Mammary epithelial cell (primary cell): ENCODE data around the gene ZNF565.

Source experiments
- CTCF ChIP-seq, 2 donors: IDR thresholded peaks in 1 of 2; conservative IDR thresholded peaks in 1 of 2; 2 replicates each; pipeline ENCODE4 v1.5.1; 2011 to 2012; ENCODE audit warnings: inconsistent platforms in 2 of 2, low read length in 2 of 2, mild to moderate bottlenecking in 2 of 2, control low read depth in 1 of 2, low read depth in 1 of 2; ENCODE audit not compliant: insufficient read depth in 1 of 2; ENCODE audit errors: extremely low read depth in 1 of 2
- EZH2 ChIP-seq: IDR thresholded peaks from 2 replicates; pipeline ENCODE4 v1.6.1; 2012; ENCODE audit warnings: low read length, inconsistent platforms, borderline replicate concordance

GRCh38 chr19:36244066-36244465 lies 29.6 kb upstream of the ZNF565 start:
- TF ChIP-seq CTCF (conservative IDR thresholded peaks at IDR 0.05 in 1 of 2, IDR thresholded peaks at IDR 0.05 in 1 of 2; ENCODE audit: extremely low read depth in 1 of 2, insufficient read depth in 1 of 2, low read depth in 1 of 2, low read length in 2 of 2) (no peak), EZH2 (no peak)
